Measurements from ENCODE around the gene CTRB1.

DNA sequence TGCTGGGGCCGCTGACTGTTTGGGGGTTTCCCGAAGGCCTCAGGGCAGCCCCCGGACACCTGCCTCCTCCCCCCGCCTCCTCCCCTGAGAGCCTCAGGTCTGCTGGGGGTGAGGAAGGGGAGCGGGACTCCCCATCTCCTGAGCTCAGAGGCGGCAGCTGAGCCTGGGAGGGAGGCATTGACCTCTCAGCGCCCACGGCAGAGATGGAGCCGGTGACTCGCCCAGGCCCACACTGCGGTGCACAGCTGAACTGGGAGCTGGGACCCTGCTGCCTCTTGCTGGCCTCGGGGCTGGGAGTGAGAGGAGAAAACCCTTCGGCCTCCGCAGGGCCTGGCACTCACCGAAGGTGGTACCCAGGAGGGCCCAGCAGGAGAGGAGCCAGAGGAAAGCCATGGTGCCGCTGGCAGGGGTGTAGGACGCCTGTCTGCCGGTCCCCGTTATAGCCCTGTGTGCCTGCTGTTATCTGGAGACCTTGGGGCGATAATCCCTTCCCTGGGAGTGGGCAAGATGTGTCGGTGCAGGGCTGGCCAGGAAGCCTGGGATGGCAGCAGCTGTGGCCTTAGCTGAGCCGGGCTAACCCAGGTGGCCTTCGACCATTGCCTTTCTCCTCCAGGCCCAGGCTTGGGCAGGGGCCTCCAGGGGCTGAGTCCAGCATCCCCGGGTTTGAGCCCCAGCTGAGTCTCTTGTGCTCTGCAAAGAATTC, 11.9 kb upstream of the CTRB1 start, which contains the start of gene CTRB2:
- TF ChIP-seq, protein P1, sequence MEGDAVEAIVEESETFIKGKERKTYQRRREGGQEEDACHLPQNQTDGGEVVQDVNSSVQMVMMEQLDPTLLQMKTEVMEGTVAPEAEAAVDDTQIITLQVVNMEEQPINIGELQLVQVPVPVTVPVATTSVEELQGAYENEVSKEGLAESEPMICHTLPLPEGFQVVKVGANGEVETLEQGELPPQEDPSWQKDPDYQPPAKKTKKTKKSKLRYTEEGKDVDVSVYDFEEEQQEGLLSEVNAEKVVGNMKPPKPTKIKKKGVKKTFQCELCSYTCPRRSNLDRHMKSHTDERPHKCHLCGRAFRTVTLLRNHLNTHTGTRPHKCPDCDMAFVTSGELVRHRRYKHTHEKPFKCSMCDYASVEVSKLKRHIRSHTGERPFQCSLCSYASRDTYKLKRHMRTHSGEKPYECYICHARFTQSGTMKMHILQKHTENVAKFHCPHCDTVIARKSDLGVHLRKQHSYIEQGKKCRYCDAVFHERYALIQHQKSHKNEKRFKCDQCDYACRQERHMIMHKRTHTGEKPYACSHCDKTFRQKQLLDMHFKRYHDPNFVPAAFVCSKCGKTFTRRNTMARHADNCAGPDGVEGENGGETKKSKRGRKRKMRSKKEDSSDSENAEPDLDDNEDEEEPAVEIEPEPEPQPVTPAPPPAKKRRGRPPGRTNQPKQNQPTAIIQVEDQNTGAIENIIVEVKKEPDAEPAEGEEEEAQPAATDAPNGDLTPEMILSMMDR (CRISPR knock-in tag; IDR thresholded peaks at IDR 0.05): no peak
- TF ChIP-seq TAF15 (IDR thresholded peaks at IDR 0.05; ENCODE audit: low read depth, low read length, poor library complexity, severe bottlenecking) (no peak), POLR2A (IDR thresholded peaks at IDR 0.05; ENCODE audit: insufficient read depth in 1 of 2, low read depth in 2 of 2, low read length in 2 of 2) (no peak), MAFG (CRISPR knock-in tag; IDR thresholded peaks at IDR 0.05) (no peak), NR2F2 (IDR thresholded peaks at IDR 0.05; ENCODE audit: borderline replicate concordance, low read depth) (no peak), GTF2F1 (IDR thresholded peaks at IDR 0.05; ENCODE audit: low read length) (no peak), ETS1 (CRISPR knock-in tag; IDR thresholded peaks at IDR 0.05) (no peak), RNF2 (conservative IDR thresholded peaks at IDR 0.05; ENCODE audit: low read depth) (no peak), SMAD1 (CRISPR knock-in tag; IDR thresholded peaks at IDR 0.05; ENCODE audit: borderline replicate concordance, low read depth) (no peak), ZNF740 (CRISPR knock-in tag; IDR thresholded peaks at IDR 0.05) (no peak)
- TF ChIP-seq, protein P2, sequence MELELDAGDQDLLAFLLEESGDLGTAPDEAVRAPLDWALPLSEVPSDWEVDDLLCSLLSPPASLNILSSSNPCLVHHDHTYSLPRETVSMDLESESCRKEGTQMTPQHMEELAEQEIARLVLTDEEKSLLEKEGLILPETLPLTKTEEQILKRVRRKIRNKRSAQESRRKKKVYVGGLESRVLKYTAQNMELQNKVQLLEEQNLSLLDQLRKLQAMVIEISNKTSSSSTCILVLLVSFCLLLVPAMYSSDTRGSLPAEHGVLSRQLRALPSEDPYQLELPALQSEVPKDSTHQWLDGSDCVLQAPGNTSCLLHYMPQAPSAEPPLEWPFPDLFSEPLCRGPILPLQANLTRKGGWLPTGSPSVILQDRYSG (CRISPR knock-in tag; IDR thresholded peaks at IDR 0.05): no peak
